ENCODE results near the gene PACSIN2.

Gene PACSIN2

GRCh38 chr22:43009444-43009843, 5.5 kb downstream of the PACSIN2 start:
- no peak overlapping the region for H3K4me3 ChIP-seq (ENCODE audit: low read depth, low read length)
- no peak for DNase-seq (ENCODE audit: low read depth)
- TF ChIP-seq, protein P1, sequence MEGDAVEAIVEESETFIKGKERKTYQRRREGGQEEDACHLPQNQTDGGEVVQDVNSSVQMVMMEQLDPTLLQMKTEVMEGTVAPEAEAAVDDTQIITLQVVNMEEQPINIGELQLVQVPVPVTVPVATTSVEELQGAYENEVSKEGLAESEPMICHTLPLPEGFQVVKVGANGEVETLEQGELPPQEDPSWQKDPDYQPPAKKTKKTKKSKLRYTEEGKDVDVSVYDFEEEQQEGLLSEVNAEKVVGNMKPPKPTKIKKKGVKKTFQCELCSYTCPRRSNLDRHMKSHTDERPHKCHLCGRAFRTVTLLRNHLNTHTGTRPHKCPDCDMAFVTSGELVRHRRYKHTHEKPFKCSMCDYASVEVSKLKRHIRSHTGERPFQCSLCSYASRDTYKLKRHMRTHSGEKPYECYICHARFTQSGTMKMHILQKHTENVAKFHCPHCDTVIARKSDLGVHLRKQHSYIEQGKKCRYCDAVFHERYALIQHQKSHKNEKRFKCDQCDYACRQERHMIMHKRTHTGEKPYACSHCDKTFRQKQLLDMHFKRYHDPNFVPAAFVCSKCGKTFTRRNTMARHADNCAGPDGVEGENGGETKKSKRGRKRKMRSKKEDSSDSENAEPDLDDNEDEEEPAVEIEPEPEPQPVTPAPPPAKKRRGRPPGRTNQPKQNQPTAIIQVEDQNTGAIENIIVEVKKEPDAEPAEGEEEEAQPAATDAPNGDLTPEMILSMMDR (IDR thresholded peaks at IDR 0.05; ENCODE audit: insufficient read depth, low read depth, low read length, missing control alignments), result no peak

DNA sequence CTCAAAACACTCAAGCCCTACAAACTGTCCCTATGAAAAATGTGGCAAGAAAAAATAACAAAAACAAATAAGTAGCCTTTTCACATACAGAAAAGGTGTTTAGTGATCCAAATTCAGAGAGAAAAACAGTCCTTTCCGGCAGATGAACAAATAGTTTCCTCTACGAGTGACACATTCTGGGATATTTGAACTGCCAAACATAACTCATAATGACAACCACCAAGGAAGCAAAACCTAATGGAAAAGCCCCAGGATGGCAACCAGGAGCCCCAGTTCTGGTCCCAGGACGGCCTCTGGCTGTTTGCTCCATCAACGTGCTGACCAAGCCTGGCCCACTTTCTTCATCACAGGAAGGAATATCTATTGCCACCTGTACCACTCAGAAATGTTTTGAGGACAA, 6.0 kb downstream of the PACSIN2 start:
- H3K4me3 ChIP-seq (ENCODE audit: low read depth, low read length), result no peak overlapping the region
- TF ChIP-seq, protein P1 (IDR thresholded peaks at IDR 0.05; ENCODE audit: insufficient read depth, low read depth, low read length, missing control alignments), result no peak
- DNase-seq (ENCODE audit: low read depth), result no peak

DNA sequence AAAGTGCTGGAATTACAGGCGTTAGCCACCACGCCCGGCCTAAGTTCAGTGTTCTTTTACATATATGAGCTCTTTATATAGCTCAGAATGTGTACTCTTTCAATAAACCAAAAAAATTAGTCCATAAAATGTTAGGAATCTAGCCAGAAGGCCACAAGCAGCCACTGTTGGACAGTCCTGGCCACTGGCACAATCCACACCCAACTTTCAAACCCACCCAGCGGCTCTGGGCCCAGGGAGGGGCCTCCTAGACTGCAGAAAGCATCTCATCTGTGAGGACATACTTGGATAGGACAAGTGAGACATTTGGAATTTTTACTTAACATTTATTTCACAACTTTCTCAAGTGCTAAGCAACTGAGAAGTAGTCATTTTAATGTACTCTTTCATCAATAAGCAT, 6.4 kb downstream of the PACSIN2 start:
- DNase-seq (ENCODE audit: low read depth), result no peak
- TF ChIP-seq, protein P1 (IDR thresholded peaks at IDR 0.05; ENCODE audit: insufficient read depth, low read depth, low read length, missing control alignments), result no peak
- no peak overlapping the region for H3K4me3 ChIP-seq (ENCODE audit: low read depth, low read length)

DNA sequence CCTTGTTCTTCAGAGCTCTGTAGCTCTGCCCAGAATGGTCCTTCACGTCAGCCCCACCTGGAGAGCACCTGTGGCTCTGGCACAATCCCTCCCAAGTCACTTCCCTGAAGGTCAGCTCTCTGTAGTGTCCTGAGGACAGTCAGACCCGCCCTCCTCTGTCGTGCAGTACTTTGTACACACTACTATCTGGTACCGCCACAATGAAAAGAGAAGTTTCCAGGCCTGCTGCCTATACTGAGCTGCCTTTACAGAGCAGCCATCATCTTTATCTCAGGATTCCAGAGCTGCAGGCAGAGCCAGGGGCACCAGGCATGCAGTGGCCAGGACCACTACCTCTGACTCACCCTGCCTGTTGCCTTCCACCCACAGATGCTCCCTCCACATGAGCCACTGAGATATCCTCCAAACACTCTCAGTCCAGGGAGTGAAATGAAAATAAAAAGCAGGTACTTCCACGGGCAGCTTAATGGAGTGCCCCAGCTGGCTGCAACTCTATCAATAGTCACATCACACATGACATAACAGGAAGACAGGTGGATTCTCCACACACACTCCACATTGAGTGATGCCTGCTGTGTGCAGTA, 7.3 kb downstream of the PACSIN2 start:
- DNase-seq (ENCODE audit: low read depth), result no peak
- H3K4me3 ChIP-seq (ENCODE audit: low read depth, low read length), result no peak overlapping the region
- TF ChIP-seq, protein P1 (IDR thresholded peaks at IDR 0.05; ENCODE audit: insufficient read depth, low read depth, low read length, missing control alignments), result no peak

- DNase-seq (ENCODE audit: low read depth), result no peak
- no peak overlapping the region for H3K4me3 ChIP-seq (ENCODE audit: low read depth, low read length)
- TF ChIP-seq, protein P1 (IDR thresholded peaks at IDR 0.05; ENCODE audit: insufficient read depth, low read depth, low read length, missing control alignments), result no peak
These were observed 8.2 kb downstream of the PACSIN2 start for GRCh38 chr22:43006753-43007152.

DNA sequence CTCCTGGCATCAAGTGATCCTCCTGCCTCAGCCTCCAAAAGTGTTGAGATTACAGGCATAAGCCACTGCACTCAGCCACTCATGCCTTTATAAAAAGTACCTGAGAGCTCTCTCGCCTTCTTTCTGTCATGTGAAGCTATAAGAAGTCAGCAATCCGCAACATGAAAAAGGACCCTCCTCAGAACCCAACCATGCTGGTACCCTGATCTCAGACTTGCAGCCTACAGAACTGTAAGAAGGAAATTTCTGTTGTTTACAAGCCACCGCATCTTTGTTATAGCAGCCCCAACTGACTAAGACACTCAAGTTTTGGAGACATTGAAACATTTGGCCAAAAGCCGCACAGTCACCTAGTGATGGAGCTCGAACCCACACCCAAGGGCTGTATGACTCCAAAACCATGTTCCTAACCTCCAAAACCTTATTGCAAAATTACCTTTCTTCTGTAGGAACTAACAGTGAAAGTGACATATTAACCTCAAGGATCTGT, 8.9 kb downstream of the PACSIN2 start:
- no peak for DNase-seq (ENCODE audit: low read depth)
- no peak overlapping the region for H3K4me3 ChIP-seq (ENCODE audit: low read depth, low read length)
- TF ChIP-seq, protein P1 (IDR thresholded peaks at IDR 0.05; ENCODE audit: insufficient read depth, low read depth, low read length, missing control alignments), result no peak

- no peak for DNase-seq (ENCODE audit: low read depth)
- no peak overlapping the region for H3K4me3 ChIP-seq (ENCODE audit: low read depth, low read length)
- TF ChIP-seq, protein P1 (IDR thresholded peaks at IDR 0.05; ENCODE audit: insufficient read depth, low read depth, low read length, missing control alignments), result no peak
These were observed 9.8 kb downstream of the PACSIN2 start for GRCh38 chr22:43005106-43005505.
